CD8-positive, alpha-beta memory T cell (primary cell): Measurements from ENCODE around the gene FMNL2. TPM values are rescaled to one million over a fixed set of nuclear protein-coding genes. Genes with fewer than 3 reads are reported as not detected.

Experiments used
- CTCF ChIA-PET: fragments of 350-600 bp; sonication (Branson Sonifier 250); formaldehyde crosslinking; loops from one replicate; lab custom pipeline; 2021; ENCODE audit warnings: antibody characterized with exemption; lab: Charles Lee
- POLR2A ChIA-PET: fragments of 350-600 bp; sonication (Branson Sonifier 250); formaldehyde crosslinking; loops from one replicate; lab custom pipeline; 2021; ENCODE audit warnings: antibody characterized with exemption; lab: Charles Lee
- DNase-seq, 5 donors: peaks; one replicate each; pipeline versions ENCODE4 v3.0.0 to v3.0.0-alpha.2; 2020 to 2022; ENCODE audit warnings: mixed read lengths in 1 of 5
- H3K27ac ChIP-seq: one replicate; pipeline ENCODE4 v1.7.0; 2013; ENCODE audit warnings: low read depth, mild to moderate bottlenecking, low read length, moderate library complexity
- H3K27me3 ChIP-seq: 2 replicates; pipeline ENCODE4 v1.7.0; 2013; ENCODE audit warnings: low read length, mild to moderate bottlenecking; ENCODE audit not compliant: insufficient read depth, poor library complexity, severe bottlenecking
- H3K36me3 ChIP-seq: 2 replicates; pipeline ENCODE4 v1.7.0; 2013; ENCODE audit warnings: mild to moderate bottlenecking, low read length, moderate library complexity; ENCODE audit not compliant: insufficient read depth
- H3K4me1 ChIP-seq: 2 replicates; pipeline ENCODE4 v1.7.0; 2013; ENCODE audit warnings: mild to moderate bottlenecking, low read length, moderate library complexity; ENCODE audit not compliant: insufficient read depth
- H3K4me3 ChIP-seq: 2 replicates; pipeline ENCODE4 v1.7.0; 2013; ENCODE audit warnings: mild to moderate bottlenecking, low read length
- H3K9me3 ChIP-seq: 2 replicates; pipeline ENCODE4 v1.7.0; 2013; ENCODE audit warnings: mild to moderate bottlenecking, low read length
- H3K27ac Mint-ChIP-seq, 8 donors: one replicate each; pipeline ENCODE4 v1.8.0; 2020 to 2021; ENCODE audit warnings: mixed read lengths in 8 of 8, mild to moderate bottlenecking in 6 of 8, inconsistent platforms in 3 of 8, moderate library complexity in 3 of 8
- H3K27me3 Mint-ChIP-seq, 2 donors: one replicate each; pipeline ENCODE4 v1.8.0; 2020 to 2021; ENCODE audit warnings: mixed read lengths in 2 of 2, mild to moderate bottlenecking in 1 of 2, moderate library complexity in 1 of 2
- H3K36me3 Mint-ChIP-seq, 3 donors: one replicate each; pipeline ENCODE4 v1.8.0; 2020 to 2021; ENCODE audit warnings: mixed read lengths in 3 of 3, inconsistent platforms in 1 of 3, mild to moderate bottlenecking in 1 of 3
- H3K4me1 Mint-ChIP-seq, 3 donors: one replicate each; pipeline ENCODE4 v1.8.0; 2020 to 2021; ENCODE audit warnings: mixed read lengths in 3 of 3, inconsistent platforms in 1 of 3, mild to moderate bottlenecking in 1 of 3
- H3K4me3 Mint-ChIP-seq, 7 donors: one replicate each; pipeline ENCODE4 v1.8.0; 2020 to 2021; ENCODE audit warnings: mixed read lengths in 7 of 7, mild to moderate bottlenecking in 6 of 7, moderate library complexity in 4 of 7, inconsistent platforms in 2 of 7
- H3K9me3 Mint-ChIP-seq, 5 donors: one replicate each; pipeline ENCODE4 v1.8.0; 2020 to 2022; ENCODE audit warnings: mixed read lengths in 5 of 5, mild to moderate bottlenecking in 3 of 5, moderate library complexity in 2 of 5, inconsistent platforms in 1 of 5
- polyA plus RNA-seq: library from polyadenylated mRNA; unstranded; fragments of 300-500 nt; fragmentation: Illumina TruSeq; gene quantifications from one replicate; pipeline ENCODE4 v1.2.3, GENCODE V29; 2021
- total RNA-seq, 2 experiments: library from RNA; stranded (reverse); gene quantifications; one replicate each; pipeline ENCODE4 v1.2.3, GENCODE V29; 2021

Gene FMNL2
- total and polyA plus RNA-seq, 3 experiments from 2014 or later, result 0.05 to 0.59 (median 0.58) TPM

GRCh38 chr2:152454371-152454770 lies 119.4 kb downstream of the FMNL2 start:
- H3K27ac Mint-ChIP-seq, result no peak overlapping the region
- no peaks in the 10 kb centered on the region for H3K9me3 Mint-ChIP-seq
- ChIA-PET POLR2A (no interaction called here), CTCF (no interaction called here)
- no peaks in the 10 kb centered on the region for H3K36me3 Mint-ChIP-seq
- Histone ChIP-seq H3K9me3 (no peaks in the 10 kb centered on the region), H3K4me1 (no peaks in the 10 kb centered on the region), H3K4me3 (no peak overlapping the region), H3K27ac (no peak overlapping the region), H3K36me3 (no peaks in the 10 kb centered on the region), H3K27me3 (no peaks in the 10 kb centered on the region)
- no peak overlapping the region for H3K4me3 Mint-ChIP-seq
- H3K27me3 Mint-ChIP-seq, result peaks cover 8 to 15% of the 10 kb centered on the region in 2 donors
- no peaks in the 10 kb centered on the region for H3K4me1 Mint-ChIP-seq
- no peak for DNase-seq

- POLR2A ChIA-PET, result no interaction called here
- H3K4me1 Mint-ChIP-seq, result no peaks in the 10 kb centered on the region
- Histone ChIP-seq H3K27me3 (no peaks in the 10 kb centered on the region), H3K9me3 (no peaks in the 10 kb centered on the region), H3K27ac (no peak overlapping the region), H3K4me1 (no peaks in the 10 kb centered on the region), H3K4me3 (no peak overlapping the region), H3K36me3 (no peaks in the 10 kb centered on the region)
- CTCF ChIA-PET, result no interaction called here
- H3K36me3 Mint-ChIP-seq, result no peaks in the 10 kb centered on the region
- peaks cover 8 to 15% of the 10 kb centered on the region in 2 donors for H3K27me3 Mint-ChIP-seq
- H3K27ac Mint-ChIP-seq, result no peak overlapping the region
- no peak for DNase-seq
- H3K9me3 Mint-ChIP-seq, result no peaks in the 10 kb centered on the region
- no peak overlapping the region for H3K4me3 Mint-ChIP-seq
These were observed 120.0 kb downstream of the FMNL2 start for GRCh38 chr2:152454960-152455359.

DNA sequence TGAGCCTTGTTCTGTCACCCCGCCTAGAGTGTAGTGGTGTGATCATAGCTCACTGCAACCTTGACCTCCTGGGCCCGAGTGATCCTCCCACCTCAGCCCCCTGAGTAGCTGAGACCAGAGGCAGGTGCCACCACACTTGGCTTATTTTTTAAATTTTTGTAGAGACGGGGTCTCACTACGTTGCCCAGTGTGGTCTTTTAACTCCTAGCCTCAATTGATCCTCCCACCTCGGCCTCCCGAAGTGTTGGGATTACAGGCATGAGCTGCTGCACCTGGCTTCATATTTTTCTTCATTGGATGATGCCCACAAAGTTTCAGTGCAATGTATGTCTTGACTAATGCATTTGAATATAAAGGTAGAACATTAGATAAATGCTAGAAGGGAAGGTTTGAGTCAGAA lies 120.8 kb downstream of the FMNL2 start:
- Histone ChIP-seq H3K4me3 (no peak overlapping the region), H3K36me3 (no peaks in the 10 kb centered on the region), H3K4me1 (no peaks in the 10 kb centered on the region), H3K27ac (no peak overlapping the region), H3K27me3 (no peaks in the 10 kb centered on the region), H3K9me3 (no peaks in the 10 kb centered on the region)
- Mint-ChIP-seq H3K9me3 (no peaks in the 10 kb centered on the region), H3K4me1 (no peaks in the 10 kb centered on the region), H3K27me3 (peaks cover 8 to 11% of the 10 kb centered on the region in 2 donors), H3K27ac (no peak overlapping the region), H3K36me3 (no peaks in the 10 kb centered on the region), H3K4me3 (no peak overlapping the region)
- no peak for DNase-seq
- CTCF ChIA-PET, result no interaction called here
- POLR2A ChIA-PET, result no interaction called here

GRCh38 chr2:152456262-152456661 lies 121.3 kb downstream of the FMNL2 start:
- H3K9me3 Mint-ChIP-seq, result no peaks in the 10 kb centered on the region
- peaks cover 8 to 11% of the 10 kb centered on the region in 2 donors for H3K27me3 Mint-ChIP-seq
- no peaks in the 10 kb centered on the region for H3K36me3 Mint-ChIP-seq
- H3K27ac Mint-ChIP-seq, result no peak overlapping the region
- Histone ChIP-seq H3K9me3 (no peaks in the 10 kb centered on the region), H3K4me1 (no peaks in the 10 kb centered on the region), H3K36me3 (no peaks in the 10 kb centered on the region), H3K27me3 (no peaks in the 10 kb centered on the region), H3K27ac (no peak overlapping the region), H3K4me3 (no peak overlapping the region)
- H3K4me1 Mint-ChIP-seq, result no peaks in the 10 kb centered on the region
- POLR2A ChIA-PET, result no interaction called here
- no peak for DNase-seq
- H3K4me3 Mint-ChIP-seq, result no peak overlapping the region
- CTCF ChIA-PET, result no interaction called here

- H3K36me3 ChIP-seq, result no peaks in the 10 kb centered on the region
- H3K9me3 ChIP-seq, result no peaks in the 10 kb centered on the region
- Mint-ChIP-seq H3K4me3 (no peak overlapping the region), H3K9me3 (no peaks in the 10 kb centered on the region), H3K4me1 (no peaks in the 10 kb centered on the region), H3K27me3 (peaks cover 4% of the 10 kb centered on the region in 2 donors), H3K27ac (no peak overlapping the region), H3K36me3 (no peaks in the 10 kb centered on the region)
- CTCF ChIA-PET, result no interaction called here
- H3K4me1 ChIP-seq, result no peaks in the 10 kb centered on the region
- POLR2A ChIA-PET, result no interaction called here
- H3K27ac ChIP-seq, result no peak overlapping the region
- no peak overlapping the region for H3K4me3 ChIP-seq
- no peak for DNase-seq
- no peaks in the 10 kb centered on the region for H3K27me3 ChIP-seq
These were observed 123.5 kb downstream of the FMNL2 start for GRCh38 chr2:152458441-152458940.

DNA sequence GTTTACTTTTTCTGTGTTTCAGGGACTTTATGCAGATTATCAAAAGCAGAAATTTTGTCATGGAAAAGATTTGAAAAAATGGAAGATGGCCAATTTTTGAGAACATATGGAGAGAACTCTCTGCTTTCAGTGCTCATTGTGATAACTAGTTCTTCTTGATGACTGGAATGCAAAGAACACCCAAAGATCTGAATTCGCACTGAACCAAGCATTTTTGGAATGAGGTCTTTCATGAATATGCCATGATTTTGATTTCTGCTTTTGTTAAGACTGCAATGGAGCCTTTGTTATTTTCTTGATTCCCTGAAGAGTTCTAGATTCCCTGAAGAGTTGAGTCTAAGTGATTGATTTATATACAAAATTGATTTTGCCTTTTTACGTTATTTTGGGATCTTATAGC lies 124.1 kb downstream of the FMNL2 start:
- H3K9me3 ChIP-seq, result no peaks in the 10 kb centered on the region
- no peak for DNase-seq
- Mint-ChIP-seq H3K36me3 (no peaks in the 10 kb centered on the region), H3K27ac (no peak overlapping the region), H3K4me1 (no peaks in the 10 kb centered on the region), H3K9me3 (no peaks in the 10 kb centered on the region), H3K27me3 (peaks cover 4% of the 10 kb centered on the region in 2 donors), H3K4me3 (no peak overlapping the region)
- no peak overlapping the region for H3K27ac ChIP-seq
- ChIA-PET CTCF (no interaction called here), POLR2A (no interaction called here)
- no peaks in the 10 kb centered on the region for H3K4me1 ChIP-seq
- H3K4me3 ChIP-seq, result no peak overlapping the region
- H3K27me3 ChIP-seq, result no peaks in the 10 kb centered on the region
- no peaks in the 10 kb centered on the region for H3K36me3 ChIP-seq

DNA sequence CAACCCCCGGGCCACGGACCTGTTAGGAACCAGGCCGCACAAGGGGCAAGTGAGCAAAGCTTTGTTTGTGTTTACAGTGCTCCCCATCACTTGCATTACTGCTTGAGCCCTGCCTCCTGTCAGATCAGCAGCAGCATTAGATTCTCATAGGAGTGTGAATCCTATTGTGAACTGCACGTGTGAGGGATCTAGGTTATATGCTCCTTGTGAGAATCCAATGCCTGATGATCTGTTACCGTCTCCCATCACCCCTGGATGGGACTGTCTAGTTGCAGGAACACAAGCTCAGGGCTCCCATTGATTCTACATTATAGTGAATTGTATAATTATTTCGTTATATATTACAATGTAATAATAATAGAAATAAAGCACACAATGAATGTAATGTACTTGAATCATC lies 125.6 kb downstream of the FMNL2 start:
- Histone ChIP-seq H3K9me3 (no peaks in the 10 kb centered on the region), H3K4me3 (no peak overlapping the region), H3K4me1 (no peaks in the 10 kb centered on the region), H3K36me3 (no peaks in the 10 kb centered on the region), H3K27me3 (no peaks in the 10 kb centered on the region), H3K27ac (no peak overlapping the region)
- Mint-ChIP-seq H3K4me1 (no peaks in the 10 kb centered on the region), H3K27ac (no peak overlapping the region), H3K27me3 (peaks cover 6 to 9% of the 10 kb centered on the region in 2 donors), H3K36me3 (no peaks in the 10 kb centered on the region), H3K9me3 (no peaks in the 10 kb centered on the region), H3K4me3 (no peak overlapping the region)
- DNase-seq, result no peak
- CTCF ChIA-PET, result no interaction called here
- POLR2A ChIA-PET, result no interaction called here

DNA sequence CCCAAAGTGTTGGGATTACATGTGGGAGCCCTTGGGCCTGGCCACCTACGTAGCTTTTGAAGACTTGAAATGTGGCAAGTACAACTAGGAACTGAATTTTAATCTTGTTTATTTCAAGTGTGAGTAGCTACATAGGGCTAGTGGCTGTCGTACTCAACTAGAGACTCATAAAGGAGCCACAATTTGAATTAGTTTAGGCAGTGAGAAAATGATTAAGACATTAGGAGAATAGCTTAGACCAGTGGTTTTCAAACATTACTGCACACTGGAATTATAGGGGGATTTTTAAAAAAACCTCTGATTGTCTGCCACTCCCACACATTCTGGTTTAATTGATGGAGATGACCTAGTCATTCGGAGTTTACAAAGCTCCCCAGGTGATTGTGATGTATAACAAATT lies 127.1 kb downstream of the FMNL2 start:
- H3K9me3 Mint-ChIP-seq, result no peaks in the 10 kb centered on the region
- POLR2A ChIA-PET, result no interaction called here

DNA sequence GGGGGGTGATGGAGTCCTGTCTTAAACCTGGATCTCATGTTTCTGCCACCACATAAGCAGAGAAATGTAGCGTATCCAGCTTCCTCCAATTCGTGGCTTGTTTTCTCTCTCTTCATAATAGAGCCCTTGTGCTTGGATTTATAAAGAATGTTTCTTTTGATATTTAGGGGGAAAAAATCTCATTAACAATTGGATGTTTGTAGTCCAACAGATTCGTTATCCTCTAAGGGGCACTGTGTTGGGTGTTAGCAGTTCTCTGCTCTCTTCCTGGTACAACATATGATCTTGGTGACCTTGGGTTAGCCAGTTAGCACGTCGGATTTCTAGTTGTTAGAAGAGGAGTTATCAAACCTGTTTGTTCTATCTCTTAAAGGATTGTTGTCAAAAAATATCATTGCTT lies 127.8 kb downstream of the FMNL2 start:
- Histone ChIP-seq H3K9me3 (no peaks in the 10 kb centered on the region), H3K4me1 (no peaks in the 10 kb centered on the region), H3K27me3 (no peaks in the 10 kb centered on the region), H3K27ac (no peak overlapping the region), H3K4me3 (no peak overlapping the region), H3K36me3 (no peaks in the 10 kb centered on the region)
- Mint-ChIP-seq H3K27me3 (peaks cover 6 to 11% of the 10 kb centered on the region in 2 donors), H3K9me3 (no peaks in the 10 kb centered on the region), H3K4me1 (no peaks in the 10 kb centered on the region), H3K27ac (no peak overlapping the region), H3K4me3 (no peak overlapping the region), H3K36me3 (no peaks in the 10 kb centered on the region)
- ChIA-PET CTCF (no interaction called here), POLR2A (no interaction called here)
- DNase-seq, result no peak

More for the DNA sequence above, 127.1 kb downstream of the FMNL2 start:
- Mint-ChIP-seq H3K4me1 (no peaks in the 10 kb centered on the region), H3K4me3 (no peak overlapping the region), H3K36me3 (no peaks in the 10 kb centered on the region), H3K27ac (no peak overlapping the region), H3K27me3 (peaks cover 6 to 9% of the 10 kb centered on the region in 2 donors)
- no peaks in the 10 kb centered on the region for H3K27me3 ChIP-seq
- no peak for DNase-seq
- no peaks in the 10 kb centered on the region for H3K4me1 ChIP-seq
- H3K9me3 ChIP-seq, result no peaks in the 10 kb centered on the region
- H3K27ac ChIP-seq, result no peak overlapping the region
- H3K4me3 ChIP-seq, result no peak overlapping the region
- CTCF ChIA-PET, result no interaction called here
- H3K36me3 ChIP-seq, result no peaks in the 10 kb centered on the region
